DMS153 treated with DMSO at 0.1 percent for 48 hours (cell line): Measurements from ENCODE around the gene ITPR3.
"Not testable (repeated sequence)": the region's sequence is repeated elsewhere in the genome, so short reads cannot be mapped to it uniquely, and the experiment has no call there.

Experiments
- DNase-seq: peaks from one replicate; lab custom pipeline; 2025; ENCODE audit not compliant: unreplicated experiment; lab: John Stamatoyannopoulos, UW

The ITPR3 gene

GRCh38 chr6:33610779-33611732 is 10.1 kb upstream of the ITPR3 start:
- no peak for DNase-seq

GRCh38 chr6:33613146-33613794 is 7.9 kb upstream of the ITPR3 start:
- no peak for DNase-seq

GRCh38 chr6:33613795-33614168 is 7.3 kb upstream of the ITPR3 start:
- no peak for DNase-seq

GRCh38 chr6:33616113-33616512 is 5.0 kb upstream of the ITPR3 start:
- no peak for DNase-seq

GRCh38 chr6:33616913-33617312 is 4.2 kb upstream of the ITPR3 start:
- no peak for DNase-seq

- DNase-seq, result no peak
These were observed 1.8 kb upstream of the ITPR3 start for GRCh38 chr6:33619166-33619840.

- peak; percentile 64 for DNase-seq
These were observed 815 bp upstream of the ITPR3 start for GRCh38 chr6:33620158-33620855.

GRCh38 chr6:33621711-33622388 is 728 bp downstream of the ITPR3 start:
- peak; percentile 15 for DNase-seq

- DNase-seq, result no peak
These were observed 1.6 kb downstream of the ITPR3 start for GRCh38 chr6:33622456-33623431.

- no peak for DNase-seq
These were observed 2.8 kb downstream of the ITPR3 start for GRCh38 chr6:33623895-33624381.

GRCh38 chr6:33624856-33625255 is 3.7 kb downstream of the ITPR3 start:
- DNase-seq, result no peak

GRCh38 chr6:33627876-33628275 is 6.8 kb downstream of the ITPR3 start:
- DNase-seq, result no peak

- DNase-seq, result peak; percentile 57
These were observed 7.4 kb downstream of the ITPR3 start for GRCh38 chr6:33628401-33628964.

GRCh38 chr6:33630014-33630413 is 8.9 kb downstream of the ITPR3 start:
- DNase-seq, result no peak

GRCh38 chr6:33631521-33631920 is 10.4 kb downstream of the ITPR3 start:
- not testable (repeated sequence) for DNase-seq

- no peak for DNase-seq
These were observed 10.9 kb downstream of the ITPR3 start for GRCh38 chr6:33631971-33632557.

- peak; percentile 29 for DNase-seq
These were observed 11.5 kb downstream of the ITPR3 start for GRCh38 chr6:33632558-33633039.

GRCh38 chr6:33633084-33633461 is 12.0 kb downstream of the ITPR3 start:
- no peak for DNase-seq
